Left forelimb (tissue), 1 donor: ENCODE data around the gene GRAP2.

ENCODE experiments used
- DNase-seq: peaks from one replicate; pipeline ENCODE4 v3.0.0-alpha.2; 2018; ENCODE audit warnings: low spot score

GRAP2 gene

GRCh38 chr22:40014667-40015248 is 113.9 kb downstream of the GRAP2 start:
- no peak for DNase-seq

DNA sequence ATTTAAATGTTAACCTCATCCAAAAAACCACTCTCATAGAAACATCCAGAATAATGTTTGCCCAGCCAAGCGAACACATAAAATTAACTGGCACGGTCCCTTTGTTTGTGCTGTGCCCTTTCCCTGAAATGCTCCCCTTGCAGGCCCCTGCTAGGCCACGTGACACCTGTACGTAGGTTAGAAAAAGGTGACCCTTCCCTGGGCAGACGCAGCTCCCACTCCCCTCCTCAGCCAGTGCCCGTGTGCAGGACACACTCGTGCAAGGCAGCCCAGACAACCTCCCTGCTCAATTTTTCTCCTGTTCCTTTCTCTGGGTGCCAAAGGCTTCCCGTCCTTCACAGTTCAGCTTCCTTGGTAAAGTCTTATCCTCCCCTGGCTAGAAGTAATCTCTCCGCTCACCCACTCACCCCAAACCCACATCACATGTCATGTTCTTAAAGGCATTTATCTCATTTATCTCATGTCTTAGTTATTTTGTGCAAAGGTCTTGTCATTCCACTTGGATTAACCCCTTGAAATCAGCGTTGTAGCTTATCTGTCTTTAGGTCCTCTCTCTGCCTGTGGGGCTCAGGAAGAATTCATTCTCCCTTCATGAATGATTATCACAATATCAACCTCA is 114.6 kb downstream of the GRAP2 start:
- no peak for DNase-seq

DNA sequence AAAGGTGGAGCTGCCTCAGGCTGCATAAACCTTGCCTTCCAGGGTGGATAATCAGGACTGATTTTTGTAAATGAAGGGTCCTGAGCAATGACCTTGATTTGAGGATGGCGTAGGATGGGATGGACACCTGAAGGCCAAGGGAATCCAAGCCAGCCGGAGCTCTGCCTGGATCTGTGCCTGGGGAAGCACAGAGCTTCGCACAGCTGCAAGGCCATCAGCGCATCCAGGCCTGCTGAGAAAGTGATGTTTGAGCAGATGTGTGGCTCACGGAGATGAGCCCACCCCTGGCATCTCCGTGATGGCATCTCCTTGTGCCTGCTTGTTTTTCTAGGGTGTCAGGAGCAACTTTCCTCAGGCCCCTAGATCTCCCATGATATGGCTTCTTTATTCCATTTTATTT is 117.2 kb downstream of the GRAP2 start:
- no peak for DNase-seq

GRCh38 chr22:40019100-40019499 is 118.2 kb downstream of the GRAP2 start:
- no peak for DNase-seq

DNA sequence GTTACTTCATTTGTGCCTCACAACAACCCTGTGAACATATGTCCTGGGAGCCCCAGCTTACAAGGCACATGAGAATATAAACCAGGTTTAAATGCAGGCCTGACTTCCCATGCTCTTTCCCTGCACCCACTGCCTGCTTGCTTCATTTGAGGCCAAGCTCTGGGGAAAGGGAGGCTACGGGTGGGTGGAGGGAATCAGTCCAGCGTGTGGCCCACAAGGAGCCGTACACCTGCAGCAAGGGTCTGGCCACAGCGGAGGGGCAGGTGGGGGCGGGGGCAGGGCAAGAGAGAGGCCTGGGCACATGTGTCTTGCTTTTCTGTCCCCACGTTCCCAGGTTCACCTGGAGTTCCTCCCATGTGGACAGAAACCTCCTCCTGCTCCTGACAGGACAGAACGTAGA is 120.1 kb downstream of the GRAP2 start:
- DNase-seq = no peak

- no peak for DNase-seq
These were observed 120.6 kb downstream of the GRAP2 start for GRCh38 chr22:40021401-40022000.

- no peak for DNase-seq
These were observed 121.8 kb downstream of the GRAP2 start for GRCh38 chr22:40022536-40023240.
